Measurements from ENCODE around the gene DLX2.

The DLX2 gene

DNA sequence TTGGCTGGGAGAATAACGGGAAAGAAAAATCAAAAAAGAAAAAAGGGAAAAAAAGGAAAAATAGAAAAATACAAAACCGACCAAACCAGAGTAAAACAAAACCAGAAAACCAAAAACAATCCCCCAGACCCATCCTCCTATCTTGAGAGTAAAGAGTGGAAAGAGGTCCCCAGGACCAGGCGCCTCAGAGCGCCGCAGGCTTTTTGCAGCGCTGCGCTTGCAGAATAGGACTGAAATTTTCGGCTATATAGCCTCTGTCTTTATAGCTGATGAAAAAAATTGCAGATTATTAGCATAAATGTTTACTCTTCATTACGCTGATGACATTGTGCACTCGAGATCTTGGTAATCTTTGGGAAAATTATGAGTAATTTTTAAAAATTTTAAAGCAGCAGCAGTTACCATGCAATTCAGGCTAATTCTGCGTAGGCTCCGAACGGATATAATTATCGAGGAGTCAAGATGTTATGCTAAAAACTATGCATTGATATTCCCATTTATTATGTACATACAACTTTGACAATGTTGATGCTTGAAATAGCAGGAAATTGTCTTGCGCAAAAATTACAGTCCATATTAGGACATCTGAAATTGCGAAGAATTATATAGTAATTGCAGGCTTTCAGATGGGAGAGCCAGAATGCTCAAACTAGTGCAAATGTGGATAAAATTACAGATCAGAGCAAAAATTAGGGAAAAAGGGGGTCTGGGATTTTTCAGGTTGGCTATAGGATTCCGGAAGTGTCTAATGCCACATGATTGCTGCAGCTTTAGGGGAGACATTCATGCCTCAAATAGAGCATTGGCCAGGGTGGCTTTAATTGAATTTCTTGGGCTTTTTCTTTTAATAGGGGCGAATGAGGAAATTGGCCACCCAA, 9.0 kb downstream of the DLX2 start:
- DNase-seq: no peak

DNA sequence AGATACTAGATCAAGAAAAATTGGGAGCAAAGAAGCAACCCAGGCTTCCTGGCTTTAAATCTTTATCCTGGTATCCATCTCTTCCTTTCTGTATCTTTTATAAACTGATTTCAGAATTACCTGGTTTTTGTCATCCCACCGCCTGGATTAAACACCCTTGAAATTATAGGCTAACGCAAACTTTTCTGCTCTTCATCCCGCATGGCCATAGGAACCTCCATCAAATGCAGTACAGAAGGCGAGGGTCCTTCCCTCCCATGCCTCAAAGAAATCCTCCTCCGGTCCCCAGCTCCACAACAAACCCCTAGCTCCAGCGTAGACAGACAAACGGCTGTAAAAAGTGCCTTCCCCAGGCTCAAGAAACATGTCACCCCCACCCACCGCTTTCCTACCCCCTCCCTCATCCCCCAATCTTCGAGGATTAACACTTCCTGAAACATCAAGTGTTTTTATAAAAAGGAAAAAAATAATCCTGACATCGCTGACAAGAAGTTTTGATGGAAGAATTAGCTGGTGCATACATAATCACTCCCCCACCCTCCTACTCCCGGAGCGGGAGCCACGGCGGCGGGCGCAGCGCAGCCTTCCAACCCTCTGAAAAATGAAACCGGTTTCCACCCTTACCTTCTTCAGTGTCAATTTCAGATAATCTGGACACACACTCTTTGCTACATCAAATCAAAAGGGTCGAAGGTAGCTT, 9.8 kb downstream of the DLX2 start:
- no peak for DNase-seq

DNA sequence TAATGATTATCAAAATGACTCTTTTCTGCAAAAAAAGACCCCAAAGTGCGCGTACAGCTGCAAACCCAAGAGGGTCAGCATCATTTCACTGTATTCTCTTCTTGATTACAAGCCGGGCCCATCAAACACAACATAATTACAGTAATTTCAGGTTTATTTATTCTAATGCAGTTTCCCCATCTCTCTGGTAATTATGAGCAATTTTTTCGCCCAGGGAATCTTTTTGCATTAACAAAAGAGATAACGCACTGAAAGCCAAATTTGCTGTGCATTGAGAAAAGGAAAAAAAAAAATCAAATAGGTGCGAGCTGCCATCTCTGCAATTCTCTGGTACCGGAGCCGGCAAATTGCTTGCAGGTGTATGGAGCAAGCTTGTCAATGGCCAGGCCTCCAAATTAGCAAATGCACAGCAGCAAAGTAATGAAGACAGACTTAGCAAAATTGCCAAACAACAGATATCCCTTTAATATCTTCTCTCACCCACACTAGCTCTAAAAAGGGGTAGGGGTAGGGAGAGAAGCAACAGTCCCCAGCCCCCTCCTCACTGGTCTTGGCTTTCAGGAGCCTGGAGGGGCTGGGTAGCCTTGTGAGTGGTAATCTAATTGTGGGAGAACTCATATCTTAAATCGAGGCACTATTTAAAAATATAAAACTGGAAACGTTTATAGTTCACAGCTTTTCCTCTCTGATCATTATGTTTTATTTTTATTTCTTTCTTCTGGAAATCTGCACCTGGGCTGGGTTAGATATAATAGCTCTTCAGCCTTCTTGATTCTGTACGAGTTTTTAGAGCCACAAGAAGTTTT, 10.7 kb downstream of the DLX2 start:
- DNase-seq: no peak

DNA sequence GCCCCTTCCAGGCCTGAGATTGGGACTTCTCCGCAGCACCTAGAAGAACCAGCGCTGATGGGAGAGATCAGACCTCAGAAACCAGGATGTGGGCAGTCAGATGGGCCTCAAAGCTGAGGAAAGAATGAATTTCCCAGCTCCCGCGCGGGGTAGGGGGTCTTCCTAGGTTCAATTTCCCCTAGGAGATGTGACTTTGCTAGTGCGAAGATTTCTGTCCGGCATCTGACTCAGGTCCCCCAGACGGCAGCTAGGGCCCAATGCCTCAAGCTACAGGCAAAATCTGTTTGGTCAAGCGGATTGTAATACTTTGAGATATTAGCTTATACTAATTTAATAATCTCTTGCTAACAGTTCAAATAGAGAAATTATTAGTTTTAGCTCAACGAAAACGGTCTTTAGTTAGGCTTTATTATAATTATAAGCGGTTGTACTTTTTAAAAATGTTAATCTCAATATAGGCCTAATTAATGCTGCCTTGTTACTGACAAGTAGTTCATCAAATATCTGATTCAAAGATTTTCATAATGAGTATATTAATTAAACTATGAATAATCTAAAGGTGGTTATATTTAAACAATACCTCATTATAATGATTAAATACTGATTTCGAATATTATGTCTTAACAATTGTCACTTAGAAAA, 11.6 kb downstream of the DLX2 start:
- no peak for DNase-seq

DNA sequence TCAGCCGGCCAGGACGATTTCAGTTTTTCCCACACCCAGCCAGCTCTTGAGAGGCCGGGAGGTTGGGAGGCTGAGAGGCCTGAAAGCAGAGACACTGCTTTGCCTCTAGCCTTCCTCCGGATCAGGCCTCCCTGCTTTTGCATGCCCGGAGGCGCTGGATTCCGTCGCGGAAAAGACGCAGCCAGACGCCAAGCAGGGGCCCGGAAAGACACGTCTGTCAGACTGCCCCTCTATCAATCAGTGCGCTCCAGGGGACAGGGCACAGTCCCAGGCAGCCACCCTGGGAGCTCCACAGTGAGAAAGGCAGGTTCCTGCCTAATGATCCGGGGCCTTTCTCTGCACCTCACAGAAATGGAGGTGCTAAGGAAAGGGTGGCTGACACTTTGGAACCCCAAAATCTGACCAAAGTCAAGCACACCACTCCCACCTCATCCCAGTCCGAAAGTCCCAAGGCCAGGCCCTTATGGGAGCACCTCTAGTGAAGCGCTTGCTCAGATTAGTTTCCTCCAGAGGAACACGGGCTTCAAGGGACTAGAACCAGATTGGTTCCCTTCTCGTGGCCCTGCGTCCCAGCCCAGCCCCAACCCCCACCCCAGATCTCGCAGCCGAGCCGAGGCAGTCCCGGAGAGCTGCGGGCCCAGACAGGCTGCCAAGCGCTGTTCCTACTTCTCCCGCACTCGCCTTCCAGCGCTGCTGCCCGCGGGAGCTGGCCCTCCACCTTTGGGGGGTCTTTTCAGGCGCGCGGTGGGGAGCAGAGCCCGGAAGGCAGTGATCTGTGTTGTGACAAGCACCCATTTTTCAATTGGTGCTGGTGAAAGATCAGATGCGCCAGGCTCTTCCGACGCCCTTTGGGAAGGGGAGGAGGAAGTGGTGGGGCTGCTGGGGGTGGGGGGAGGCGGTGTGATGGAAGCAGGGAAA, 12.4 kb downstream of the DLX2 start:
- DNase-seq: no peak

DNA sequence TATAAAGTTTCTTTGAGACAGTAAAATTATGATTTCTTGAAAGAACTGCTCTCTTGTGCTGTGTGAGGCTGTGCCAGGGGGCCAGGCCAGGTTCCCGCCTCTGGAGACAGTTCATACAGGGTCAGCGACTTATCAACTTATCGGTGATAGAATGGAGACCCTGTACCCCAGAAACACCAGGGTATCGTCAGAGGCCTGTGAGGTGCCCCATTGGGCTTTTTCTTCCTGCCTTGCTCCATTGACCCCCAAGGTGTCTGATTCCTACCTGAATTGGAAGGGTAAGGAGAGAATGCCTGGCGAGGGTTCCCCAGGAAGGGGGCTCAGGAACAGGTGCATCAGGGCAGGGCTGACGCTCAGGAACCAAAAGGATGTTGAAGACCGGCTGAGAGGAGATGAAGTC, 13.1 kb downstream of the DLX2 start:
- no peak for DNase-seq

DNA sequence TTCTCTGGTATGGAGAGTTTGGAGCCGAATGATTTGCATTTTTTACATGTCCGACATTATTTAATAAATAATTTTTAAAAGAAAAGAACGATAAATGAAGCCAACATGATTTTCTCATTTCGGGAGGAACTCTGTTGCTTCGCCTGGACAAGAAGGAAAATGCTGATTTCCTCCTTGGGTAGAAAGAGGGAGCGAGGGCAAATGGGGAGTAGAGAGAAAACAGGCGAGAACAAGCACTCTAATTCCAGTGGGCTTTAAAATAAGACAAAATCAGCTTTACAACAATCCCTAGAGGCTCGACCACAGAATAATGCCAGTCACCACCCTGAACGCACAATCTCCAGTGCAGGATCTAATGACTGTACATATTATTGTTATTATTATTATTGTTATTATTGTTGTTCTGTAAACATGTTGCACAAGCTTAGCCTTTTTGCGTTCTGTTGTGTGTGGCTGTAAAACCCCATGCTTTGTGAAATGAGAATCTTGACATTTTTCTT, 13.6 kb downstream of the DLX2 start:
- DNase-seq: no peak

DNA sequence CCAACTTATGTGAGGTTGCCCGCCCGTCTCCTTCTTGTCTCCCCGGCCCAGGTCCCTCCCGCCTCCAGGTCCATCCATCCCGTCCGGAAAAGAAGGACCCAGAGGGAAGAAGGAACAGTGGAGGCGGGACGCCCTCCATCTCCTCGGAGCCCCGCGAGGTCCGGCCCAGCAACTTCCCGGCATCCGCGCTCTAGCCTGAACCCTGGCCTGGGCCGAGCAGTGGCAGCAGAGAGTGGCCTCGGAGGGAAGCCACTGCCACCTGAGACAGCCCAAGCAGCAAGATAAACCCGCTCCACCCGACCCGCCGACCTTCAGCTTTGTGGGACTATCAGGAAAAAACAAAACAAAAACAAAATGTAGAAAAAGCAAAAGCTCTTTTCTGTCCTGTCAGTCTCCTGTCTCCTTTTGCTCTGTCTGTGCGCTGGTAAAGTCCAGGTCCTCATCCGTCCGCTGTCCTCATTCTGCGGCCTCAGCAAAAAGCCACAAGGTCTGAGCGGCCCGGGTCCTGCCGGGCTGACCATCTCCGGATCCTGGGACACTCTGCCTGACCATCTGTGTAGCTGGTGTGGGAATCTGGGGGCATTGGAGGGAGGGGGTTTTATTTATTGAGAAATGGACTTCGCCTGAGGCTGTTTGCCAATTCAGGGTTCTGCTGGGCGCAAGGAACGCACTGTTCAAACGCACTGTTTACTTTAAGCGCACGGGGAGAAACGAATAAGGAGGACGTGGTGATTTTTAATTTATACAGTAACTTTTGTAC, 14.3 kb downstream of the DLX2 start:
- DNase-seq: no peak

DNA sequence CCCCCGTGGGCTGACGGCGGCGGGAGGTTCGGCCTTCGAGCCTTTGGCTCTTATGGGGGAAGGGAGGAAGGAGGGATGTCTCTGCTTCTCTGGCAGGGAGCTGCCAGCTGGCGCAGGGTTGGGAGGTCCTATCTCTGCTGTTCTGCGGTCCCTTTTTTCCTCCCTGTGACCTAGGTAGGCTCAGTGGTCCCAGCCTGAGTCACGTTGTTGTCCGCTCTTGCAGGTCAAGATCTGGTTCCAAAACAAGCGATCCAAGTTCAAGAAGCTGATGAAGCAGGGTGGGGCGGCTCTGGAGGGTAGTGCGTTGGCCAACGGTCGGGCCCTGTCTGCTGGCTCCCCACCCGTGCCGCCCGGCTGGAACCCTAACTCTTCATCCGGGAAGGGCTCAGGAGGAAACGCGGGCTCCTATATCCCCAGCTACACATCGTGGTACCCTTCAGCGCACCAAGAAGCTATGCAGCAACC, 14.9 kb downstream of the DLX2 start:
- no peak for DNase-seq

DNA sequence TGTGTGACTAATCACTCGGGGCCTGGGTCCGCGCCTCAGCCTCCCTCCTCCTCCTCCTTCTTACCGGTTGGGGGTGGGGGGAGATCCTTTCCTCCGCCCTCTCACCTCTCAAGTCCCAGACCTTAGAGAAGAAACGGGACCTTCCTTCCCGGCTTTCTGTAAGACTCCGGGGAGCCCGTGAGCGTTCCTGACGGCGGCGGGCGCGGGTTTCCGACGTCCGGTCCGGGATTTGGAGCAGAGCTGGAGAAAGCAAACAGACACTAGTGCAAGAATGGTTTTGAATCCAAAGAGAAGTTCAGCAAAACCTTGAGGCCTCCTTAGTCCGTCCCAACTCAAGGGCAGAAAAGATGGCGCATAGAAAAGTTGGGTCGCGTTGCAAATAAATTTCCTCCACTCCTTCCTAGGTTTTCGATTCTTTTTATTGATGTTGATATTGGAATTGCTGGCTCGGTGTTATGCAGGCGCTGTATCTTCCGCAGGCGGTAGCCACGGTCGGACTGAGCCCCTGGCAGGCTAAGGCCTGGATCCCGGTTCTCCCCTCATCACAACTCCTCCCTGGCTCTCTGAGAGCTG, 15.4 kb downstream of the DLX2 start:
- DNase-seq: no peak

DNA sequence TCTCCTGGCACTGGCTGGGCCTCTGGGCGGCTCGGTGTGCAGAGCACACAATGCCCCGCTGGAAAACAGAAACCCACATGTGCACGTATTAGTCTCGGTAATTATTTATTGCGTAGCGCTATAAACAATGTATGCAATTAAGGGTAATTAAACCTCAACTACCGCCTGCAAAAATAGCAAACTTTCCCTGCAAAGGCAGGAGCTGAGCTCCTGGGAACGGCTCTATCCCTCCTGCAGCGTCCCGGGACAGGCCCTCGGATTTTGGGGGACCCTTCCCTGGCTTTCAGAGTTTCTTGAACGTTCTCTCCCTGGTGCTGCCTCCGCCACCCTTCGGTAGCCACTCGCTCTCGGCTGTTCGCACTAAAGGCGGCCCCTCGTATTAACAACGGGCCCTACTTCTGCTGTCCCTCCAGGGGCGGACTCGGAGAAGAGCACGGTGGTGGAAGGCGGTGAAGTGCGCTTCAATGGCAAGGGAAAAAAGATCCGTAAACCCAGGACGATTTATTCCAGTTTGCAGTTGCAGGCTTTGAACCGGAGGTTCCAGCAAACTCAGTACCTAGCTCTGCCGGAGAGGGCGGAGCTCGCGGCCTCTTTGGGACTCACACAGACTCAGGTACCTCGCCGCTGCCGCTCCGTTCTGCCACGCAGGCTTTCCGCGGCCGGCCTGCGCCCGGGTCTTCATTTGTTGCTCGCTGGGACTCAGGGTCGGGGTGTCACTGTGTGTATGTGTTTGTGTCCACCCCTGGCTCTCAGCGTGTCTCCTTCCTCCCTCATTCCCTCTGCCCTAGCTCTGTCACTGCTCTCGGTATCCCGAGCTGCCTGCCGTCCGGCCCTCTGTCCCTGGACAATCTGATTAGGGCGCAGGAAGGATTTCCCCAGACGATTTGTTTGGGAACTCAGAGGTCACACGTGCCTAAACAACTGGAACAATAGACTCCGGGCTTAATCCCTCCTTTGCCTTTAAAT, 16.2 kb downstream of the DLX2 start:
- no peak for DNase-seq

DNA sequence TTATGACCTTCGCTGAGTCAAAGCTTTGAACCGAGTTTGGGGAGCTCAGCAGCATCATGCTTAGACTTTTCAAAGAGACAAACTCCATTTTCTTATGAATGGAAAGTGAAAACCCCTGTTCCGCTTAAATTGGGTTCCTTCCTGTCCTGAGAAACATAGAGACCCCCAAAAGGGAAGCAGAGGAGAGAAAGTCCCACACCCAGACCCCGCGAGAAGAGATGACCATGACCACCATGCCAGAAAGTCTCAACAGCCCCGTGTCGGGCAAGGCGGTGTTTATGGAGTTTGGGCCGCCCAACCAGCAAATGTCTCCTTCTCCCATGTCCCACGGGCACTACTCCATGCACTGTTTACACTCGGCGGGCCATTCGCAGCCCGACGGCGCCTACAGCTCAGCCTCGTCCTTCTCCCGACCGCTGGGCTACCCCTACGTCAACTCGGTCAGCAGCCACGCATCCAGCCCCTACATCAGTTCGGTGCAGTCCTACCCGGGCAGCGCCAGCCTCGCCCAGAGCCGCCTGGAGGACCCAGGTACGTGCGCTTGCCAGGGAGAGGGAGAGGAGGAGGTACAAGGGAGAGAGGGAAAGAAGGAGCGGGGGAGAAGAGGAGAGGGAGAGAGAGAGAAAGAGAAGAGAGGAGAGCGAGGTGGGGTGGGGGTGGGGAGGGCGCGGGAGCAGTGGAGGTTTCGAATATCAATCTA, 17.1 kb downstream of the DLX2 start, which contains the start of gene DLX1:
Gene DLX1, plus strand, starts transcription at position 48 of the 700 bp plus-strand sequence. Its CDS starts 171 bp downstream, at position 219.
- no peak for DNase-seq

DNA sequence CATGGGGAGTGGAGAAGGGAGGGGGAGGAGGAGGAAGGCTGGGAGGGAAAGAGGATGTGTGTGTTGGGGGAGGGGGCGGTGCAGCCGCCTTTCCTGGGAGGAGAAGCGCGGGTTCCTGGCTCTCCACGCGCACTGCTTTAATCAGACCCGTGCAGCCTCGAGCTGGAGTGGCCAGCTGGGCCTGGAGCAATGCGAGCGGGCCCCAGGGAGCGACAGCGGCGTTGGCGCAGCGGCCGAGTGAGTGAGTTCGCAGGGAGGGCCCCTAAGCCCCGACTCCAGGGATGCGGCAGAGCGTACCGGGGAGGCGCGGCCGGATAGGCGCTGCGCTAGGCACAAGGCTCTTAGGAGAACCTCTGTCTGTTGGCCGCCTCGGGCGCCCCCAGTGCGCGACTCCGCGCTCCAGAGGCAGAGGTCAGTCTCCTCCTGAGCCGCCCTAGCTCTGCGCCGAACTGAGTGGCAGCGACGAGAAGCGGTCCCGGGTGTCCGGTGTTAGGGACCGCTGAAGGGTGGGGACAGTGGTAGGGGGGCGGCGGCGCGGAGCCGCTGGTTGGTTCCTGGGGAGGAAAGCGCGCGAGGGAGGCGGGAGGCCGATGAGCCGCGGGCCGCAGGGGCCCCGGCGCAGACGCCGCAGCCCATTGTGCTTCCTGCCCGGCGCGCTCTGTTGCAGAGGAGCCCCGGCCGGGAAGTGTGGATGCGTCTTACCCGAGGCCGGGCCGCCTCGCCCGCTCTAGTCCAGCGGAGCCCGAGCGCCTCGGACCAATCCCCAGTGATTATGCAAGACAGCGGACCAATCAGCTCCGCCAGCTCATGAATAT, 17.8 kb downstream of the DLX2 start:
- no peak for DNase-seq

DNA sequence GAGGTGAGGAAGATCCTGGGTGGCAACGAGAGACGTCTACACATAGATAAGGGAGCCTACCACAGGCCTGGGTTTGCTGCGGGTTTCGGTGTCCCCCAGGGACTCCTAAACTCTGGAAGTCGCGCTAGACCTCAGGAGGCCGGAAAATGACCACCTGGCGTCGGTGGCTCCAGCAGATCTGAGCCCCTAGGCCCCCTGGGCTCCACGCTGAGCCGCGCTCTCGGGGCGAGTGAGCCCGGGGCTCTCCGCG, 18.4 kb downstream of the DLX2 start:
- DNase-seq: no peak

DNA sequence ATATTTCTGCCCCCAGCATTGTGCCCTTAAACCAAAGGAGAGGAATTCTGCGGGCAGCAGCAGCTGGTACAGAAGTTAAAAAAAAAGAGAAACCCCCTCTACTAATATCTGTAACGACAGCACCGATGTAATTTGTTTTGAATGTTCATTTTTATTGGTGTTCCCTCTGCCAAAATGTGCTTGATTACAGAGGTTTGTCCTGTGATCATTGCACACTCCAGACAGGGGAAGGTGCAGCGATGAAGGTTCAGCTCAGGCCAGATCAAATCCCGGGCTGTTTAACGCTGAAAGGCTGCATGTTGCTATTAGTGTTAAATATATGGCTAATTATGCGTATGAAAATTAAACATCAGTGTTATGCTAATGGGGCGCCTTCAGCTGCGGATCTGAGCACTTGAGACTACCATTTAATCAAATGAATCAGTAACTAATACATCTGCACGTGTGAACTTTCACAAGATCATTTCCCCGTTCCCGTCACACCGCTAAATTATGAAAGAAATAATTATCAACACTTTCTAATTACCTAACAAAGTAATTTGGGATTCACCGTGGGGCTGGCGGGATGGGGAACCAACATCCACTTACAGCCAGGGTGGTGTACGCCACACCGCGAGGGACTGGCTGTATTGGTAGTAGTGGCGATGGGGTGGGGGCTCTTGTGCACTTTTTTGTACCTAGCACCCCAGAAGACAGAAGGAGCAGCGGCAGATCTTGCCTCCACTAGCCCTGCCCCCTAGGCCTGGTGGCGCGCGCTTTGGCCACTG, 18.9 kb downstream of the DLX2 start:
- no peak for DNase-seq

DNA sequence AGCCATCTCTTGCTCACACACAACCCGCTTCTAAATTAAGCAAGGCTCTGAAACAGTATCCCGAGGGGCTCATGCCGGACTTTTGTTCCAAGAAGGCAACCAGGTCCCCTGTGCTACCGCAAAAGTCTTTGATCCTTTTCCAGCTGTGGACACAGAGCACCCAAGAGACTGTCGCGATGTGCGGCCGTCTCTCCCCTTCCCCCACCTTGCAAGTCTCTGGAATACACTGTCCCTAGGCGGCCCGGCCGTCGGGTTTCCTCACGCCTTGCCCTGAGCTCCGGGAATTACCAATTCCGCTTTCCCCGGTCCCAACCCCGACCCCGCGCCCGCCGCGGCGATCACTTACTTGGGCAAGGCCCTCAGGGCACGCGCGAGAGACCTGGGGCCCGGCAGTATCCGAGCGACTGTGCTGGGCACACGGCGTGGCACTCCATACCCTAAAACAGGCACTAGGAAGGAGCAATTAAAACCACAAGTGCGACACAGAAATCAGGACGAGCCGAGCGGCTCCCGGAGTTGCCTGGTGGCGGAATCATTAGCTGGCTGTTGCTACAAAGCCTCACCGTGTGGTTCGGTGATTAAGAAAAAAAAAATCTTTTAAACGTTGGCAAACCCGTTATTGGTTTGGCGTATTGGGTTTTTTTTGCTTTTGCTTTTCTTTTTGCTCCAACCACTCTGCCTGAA, 19.6 kb downstream of the DLX2 start:
- DNase-seq: no peak

All from activated CD8-positive, alpha-beta memory T cell treated with anti-CD3 and anti-CD28 coated beads, Interleukin-2, amount 50 U/mL, for 4 hours (primary cell).